HCT116 (cell line): ENCODE results near the gene MCM9. TPM values are rescaled to one million over a fixed set of nuclear protein-coding genes. Genes with fewer than 3 reads are reported as not detected.
A peak's percentile ranks its signal among the peaks of the same experiment; 100 is the strongest.

Experiments
- ATAC-seq: fragments of 200-7000 bp; cut with Tn5 transposase; 2 replicates; pipeline ENCODE4 v1.9.1; 2020; ENCODE audit warnings: mild to moderate bottlenecking, moderate library complexity
- BruUV-seq: library from RNA; stranded (reverse); fragments of 400-500 nt; replicated peaks from 2 replicates; lab custom pipeline; 2021; lab: Mats Ljungman, UMichigan
- CTCF ChIA-PET: fragments of 300-600 bp; sonication (Branson Sonifier 250); formaldehyde crosslinking; loops from one replicate; lab custom pipeline; 2021; ENCODE audit warnings: antibody characterized with exemption; lab: Charles Lee
- POLR2A ChIA-PET: fragments of 300-600, 350-600 bp; sonication (Branson Sonifier 250); formaldehyde crosslinking; loops from one replicate; lab custom pipeline; 2021; ENCODE audit warnings: antibody characterized with exemption; lab: Charles Lee
- RAD21 ChIA-PET, 2 experiments: fragments of 300-600 bp; sonication (Branson Sonifier 250); formaldehyde crosslinking; loops; one replicate each; lab custom pipeline; 2023; ENCODE audit warnings: low total read pairs in 2 of 2; ENCODE audit not compliant: uncharacterized antibody in 2 of 2, unreplicated experiment in 2 of 2, low non-redundant PET in 1 of 2; lab: Charles Lee
- DNase-seq: peaks from one replicate; pipeline ENCODE4 v3.0.0-alpha.2; 2010; ENCODE audit warnings: low read depth, low spot score
- H2AFZ ChIP-seq: fragments of 200-600 bp; shearing (Covaris generic), sonication (generic); 2 replicates; pipeline ENCODE4 v1.6.1; 2017; ENCODE audit warnings: low read depth, mixed run types, mixed read lengths, antibody characterized with exemption, low read length; ENCODE audit not compliant: poor library complexity, severe bottlenecking
- H3K27ac ChIP-seq: 2 replicates; pipeline ENCODE4 v1.5.1; 2012; ENCODE audit warnings: low read depth, low read length
- H3K27me3 ChIP-seq: fragments of 200-600 bp; sonication (generic); 2 replicates; pipeline ENCODE4 v1.6.1; 2016; ENCODE audit warnings: mixed run types, low read length, mixed read lengths; ENCODE audit not compliant: insufficient read depth
- H3K36me3 ChIP-seq, 2 experiments: fragments of 200-500 bp in 1 of 2; fragments of 200-600 bp in 1 of 2; sonication (Bioruptor generic) in 1 of 2; sonication (generic) in 1 of 2; 2 replicates each; pipeline versions ENCODE4 v1.5.1 to v1.6.1; 2014 to 2016; ENCODE audit warnings: low read length in 2 of 2, inconsistent platforms in 1 of 2, mixed read lengths in 1 of 2, mixed run types in 1 of 2; ENCODE audit not compliant: insufficient read depth in 2 of 2, control insufficient read depth in 1 of 2
- H3K4me1 ChIP-seq, 2 experiments: fragments of 200-600 bp in 1 of 2; sonication (generic) in 1 of 2; 2 replicates each; pipeline versions ENCODE4 v1.5.1 to v1.6.1; 2012 to 2017; ENCODE audit warnings: low read length in 2 of 2, inconsistent platforms in 1 of 2, mild to moderate bottlenecking in 1 of 2, mixed read lengths in 1 of 2, mixed run types in 1 of 2, moderate library complexity in 1 of 2; ENCODE audit not compliant: insufficient read depth in 2 of 2, control insufficient read depth in 1 of 2
- H3K4me2 ChIP-seq: fragments of 200-600 bp; sonication (generic); 2 replicates; pipeline ENCODE4 v1.6.1; 2017; ENCODE audit warnings: mixed run types, low read length, mixed read lengths
- H3K4me3 ChIP-seq, 2 experiments: fragments of 200-600 bp in 1 of 2; sonication (generic) in 1 of 2; replicated peaks in 1 of 2; 2 replicates each; pipeline ENCODE4 v1.5.1; 2011 to 2016; ENCODE audit warnings: low read length in 2 of 2, control low read depth in 1 of 2, low read depth in 1 of 2, mild to moderate bottlenecking in 1 of 2, mixed read lengths in 1 of 2, mixed run types in 1 of 2
- H3K79me2 ChIP-seq: fragments of 200-600 bp; sonication (generic); 2 replicates; pipeline ENCODE4 v1.6.1; 2017; ENCODE audit warnings: mild to moderate bottlenecking, mixed run types, low read length, moderate library complexity, mixed read lengths; ENCODE audit not compliant: insufficient read depth
- H3K9ac ChIP-seq: fragments of 200-600 bp; sonication (generic); 2 replicates; pipeline ENCODE4 v1.6.1; 2016; ENCODE audit warnings: low read length, mixed read lengths
- H3K9me2 ChIP-seq: fragments of 200-600 bp; sonication (generic), shearing (Covaris generic); 2 replicates; pipeline ENCODE4 v1.6.1; 2017; ENCODE audit warnings: mixed run types, mild to moderate bottlenecking, moderate library complexity; ENCODE audit not compliant: insufficient read depth
- H3K9me3 ChIP-seq, 2 experiments: fragments of 200-500 bp in 1 of 2; fragments of 200-600 bp in 1 of 2; sonication (Bioruptor generic) in 1 of 2; sonication (generic) in 1 of 2; 2 replicates each; pipeline ENCODE4 v1.6.1; 2014 to 2017; ENCODE audit warnings: low read length in 2 of 2, mixed read lengths in 2 of 2, inconsistent platforms in 1 of 2, low read depth in 1 of 2, mild to moderate bottlenecking in 1 of 2, mixed run types in 1 of 2, moderate library complexity in 1 of 2; ENCODE audit not compliant: control insufficient read depth in 1 of 2, insufficient read depth in 1 of 2
- H4K20me1 ChIP-seq: fragments of 200-600 bp; sonication (generic), shearing (Covaris generic); 2 replicates; pipeline ENCODE4 v1.6.1; 2017; ENCODE audit warnings: mixed run types, mild to moderate bottlenecking, moderate library complexity; ENCODE audit not compliant: insufficient read depth
- ATF3 ChIP-seq: IDR thresholded peaks from 2 replicates; pipeline ENCODE4 v1.6.1; 2012
- EGR1 ChIP-seq: IDR thresholded peaks from 2 replicates; pipeline ENCODE4 v1.6.1; 2012; ENCODE audit warnings: low read depth
- ELF1 ChIP-seq: IDR thresholded peaks from 2 replicates; pipeline ENCODE4 v1.6.1; 2012; ENCODE audit warnings: low read depth, borderline replicate concordance
- EZH2 ChIP-seq: fragments of 200-600 bp; sonication (generic); IDR thresholded peaks from 2 replicates; pipeline ENCODE4 v1.6.1; 2017; ENCODE audit warnings: antibody characterized with exemption, mixed run types
- EZH2phosphoT487 ChIP-seq: fragments of 200-600 bp; IDR thresholded peaks from 2 replicates; pipeline ENCODE4 v1.6.1; 2018; ENCODE audit warnings: antibody characterized with exemption, borderline replicate concordance
- FOSL1 ChIP-seq: IDR thresholded peaks from 2 replicates; pipeline ENCODE4 v1.6.1; 2012; ENCODE audit warnings: low read depth
- JUND ChIP-seq: IDR thresholded peaks from 2 replicates; pipeline ENCODE4 v1.6.1; 2012
- POLR2AphosphoS5 ChIP-seq: IDR thresholded peaks from 2 replicates; pipeline ENCODE4 v1.6.1; 2011; ENCODE audit warnings: mild to moderate bottlenecking, low read depth, low read length, moderate library complexity
- RAD21 ChIP-seq: IDR thresholded peaks from 2 replicates; pipeline ENCODE4 v1.6.1; 2012; ENCODE audit warnings: low read depth, mild to moderate bottlenecking
- REST ChIP-seq: IDR thresholded peaks from 2 replicates; pipeline ENCODE4 v1.6.1; 2012; ENCODE audit warnings: low read depth
- SIN3A ChIP-seq: IDR thresholded peaks from 2 replicates; pipeline ENCODE4 v1.6.1; 2012; ENCODE audit warnings: low read depth
- SP1 ChIP-seq: IDR thresholded peaks from 2 replicates; pipeline ENCODE4 v1.6.1; 2012; ENCODE audit warnings: low read depth
- SRF ChIP-seq: IDR thresholded peaks from 2 replicates; pipeline ENCODE4 v1.6.1; 2012; ENCODE audit warnings: low read depth
- TCF7L2 ChIP-seq: IDR thresholded peaks from 2 replicates; pipeline ENCODE4 v1.7.0; 2011; ENCODE audit warnings: borderline replicate concordance, inconsistent platforms; ENCODE audit not compliant: insufficient read depth, insufficient read length; ENCODE audit errors: extremely low read depth
- YY1 ChIP-seq: IDR thresholded peaks from 2 replicates; pipeline ENCODE4 v1.6.1; 2011; ENCODE audit warnings: low read length, low read depth, moderate library complexity, mild to moderate bottlenecking; ENCODE audit not compliant: insufficient replicate concordance; ENCODE audit errors: extremely low read depth
- ZBTB33 ChIP-seq: IDR thresholded peaks from 2 replicates; pipeline ENCODE4 v1.6.1; 2011; ENCODE audit warnings: mild to moderate bottlenecking, low read length, moderate library complexity; ENCODE audit not compliant: insufficient replicate concordance; ENCODE audit errors: extremely low read depth
- intact Hi-C: fragments of 100-400 bp; cut with micrococcal nuclease; formaldehyde crosslinking; loops from 2 replicates; pipeline ENCODE4 v1.10.0; 2022
- total RNA-seq: library from RNA; stranded (reverse); gene quantifications from one replicate; pipeline ENCODE4 v1.2.1, GENCODE V29; 2021; ENCODE audit not compliant: unreplicated experiment
- TF ChIP-seq, protein P1 (sequence below): IDR thresholded peaks from 2 replicates; pipeline ENCODE4 v1.6.1; 2012
- TF ChIP-seq, protein P2 (sequence below), 3 experiments: fragments of 200-600 bp in 1 of 3; sonication (generic) in 1 of 3; IDR thresholded peaks in 2 of 3; conservative IDR thresholded peaks in 1 of 3; 2 replicates each; pipeline ENCODE4 v1.5.1; 2012 to 2017; ENCODE audit warnings: low read depth in 2 of 3, low read length in 2 of 3, antibody characterized with exemption in 1 of 3, borderline replicate concordance in 1 of 3, control low read depth in 1 of 3, mild to moderate bottlenecking in 1 of 3, mixed read lengths in 1 of 3, mixed run types in 1 of 3, moderate library complexity in 1 of 3; ENCODE audit not compliant: insufficient read depth in 1 of 3

MCM9 gene
- total RNA-seq, 1 experiment from 2014 or later = 13.6 TPM

- Histone ChIP-seq H3K4me3 (no peak overlapping the region), H2AFZ (no peak overlapping the region), H3K27me3 (no peaks in the 10 kb centered on the region), H3K4me1 (peaks cover 0 to 10% of the 10 kb centered on the region in 2 experiments; a peak in 3 of 4 replicates), H3K9me2 (no peaks in the 10 kb centered on the region), H3K79me2 (no peaks in the 10 kb centered on the region), H4K20me1 (no peaks in the 10 kb centered on the region), H3K9ac (no peak overlapping the region), H3K36me3 (no peaks in the 10 kb centered on the region), H3K4me2 (no peak overlapping the region; the same call in 1 of the 2 replicates), H3K27ac (no peak overlapping the region), H3K9me3 (no peaks in the 10 kb centered on the region)
- no TSS peak for BruUV-seq
- ChIA-PET CTCF (interaction anchor here (0.9 to 1.8 kb wide), 3 partner anchors 9 to 311 kb away, joined by 4 to 8 read pairs (median 7); no protein-coding TSS in a partner anchor), RAD21 (no interaction called here), POLR2A (no interaction called here)
- DNase-seq (no peak), ATAC-seq (peak; percentile 38; the same call in 1 of the 2 replicates)
- intact Hi-C loops = loop anchor here (5.0 to 10.0 kb wide), 3 partner anchors 233 to 515 kb away; no protein-coding TSS in a partner anchor
- TF ChIP-seq TCF7L2 (no peak), SP1 (no peak), FOSL1 (no peak), REST (no peak), ATF3 (no peak), ZBTB33 (no peak), SIN3A (no peak), ELF1 (no peak), EZH2phosphoT487 (no peak), YY1 (no peak), POLR2AphosphoS5 (no peak), EGR1 (no peak), SRF (no peak), EZH2 (no peak), JUND (no peak), RAD21 (no peak)
- TF ChIP-seq, protein P1, sequence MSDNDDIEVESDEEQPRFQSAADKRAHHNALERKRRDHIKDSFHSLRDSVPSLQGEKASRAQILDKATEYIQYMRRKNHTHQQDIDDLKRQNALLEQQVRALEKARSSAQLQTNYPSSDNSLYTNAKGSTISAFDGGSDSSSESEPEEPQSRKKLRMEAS = no peak
- TF ChIP-seq, protein P2, sequence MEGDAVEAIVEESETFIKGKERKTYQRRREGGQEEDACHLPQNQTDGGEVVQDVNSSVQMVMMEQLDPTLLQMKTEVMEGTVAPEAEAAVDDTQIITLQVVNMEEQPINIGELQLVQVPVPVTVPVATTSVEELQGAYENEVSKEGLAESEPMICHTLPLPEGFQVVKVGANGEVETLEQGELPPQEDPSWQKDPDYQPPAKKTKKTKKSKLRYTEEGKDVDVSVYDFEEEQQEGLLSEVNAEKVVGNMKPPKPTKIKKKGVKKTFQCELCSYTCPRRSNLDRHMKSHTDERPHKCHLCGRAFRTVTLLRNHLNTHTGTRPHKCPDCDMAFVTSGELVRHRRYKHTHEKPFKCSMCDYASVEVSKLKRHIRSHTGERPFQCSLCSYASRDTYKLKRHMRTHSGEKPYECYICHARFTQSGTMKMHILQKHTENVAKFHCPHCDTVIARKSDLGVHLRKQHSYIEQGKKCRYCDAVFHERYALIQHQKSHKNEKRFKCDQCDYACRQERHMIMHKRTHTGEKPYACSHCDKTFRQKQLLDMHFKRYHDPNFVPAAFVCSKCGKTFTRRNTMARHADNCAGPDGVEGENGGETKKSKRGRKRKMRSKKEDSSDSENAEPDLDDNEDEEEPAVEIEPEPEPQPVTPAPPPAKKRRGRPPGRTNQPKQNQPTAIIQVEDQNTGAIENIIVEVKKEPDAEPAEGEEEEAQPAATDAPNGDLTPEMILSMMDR (IDR thresholded peaks at IDR 0.05 in 2 of 3, conservative IDR thresholded peaks at IDR 0.05 in 1 of 3; ENCODE audit: borderline replicate concordance in 1 of 3, insufficient read depth in 1 of 3, low read depth in 2 of 3, low read length in 2 of 3) = no peak
These were observed 135.1 kb downstream of the MCM9 start for GRCh38 chr6:118799826-118800225.
